Loucy (cell line): ENCODE measurements around the gene UBL4A.
"Not testable (repeated sequence)": the region's sequence is repeated elsewhere in the genome, so short reads cannot be mapped to it uniquely, and the experiment has no call there.

Experiments used
- EZH2phosphoT487 ChIP-seq: fragments of 200-600 bp; IDR thresholded peaks from 2 replicates; pipeline ENCODE4 v1.6.1; 2018; ENCODE audit warnings: antibody characterized with exemption, mild to moderate bottlenecking, moderate library complexity, borderline replicate concordance
- TF ChIP-seq, protein P1 (sequence below): fragments of 200-600 bp; sonication (generic); conservative IDR thresholded peaks from 2 replicates; pipeline ENCODE4 v1.5.1; 2014; ENCODE audit warnings: mild to moderate bottlenecking, antibody characterized with exemption, low read length

- TF ChIP-seq, protein P1, sequence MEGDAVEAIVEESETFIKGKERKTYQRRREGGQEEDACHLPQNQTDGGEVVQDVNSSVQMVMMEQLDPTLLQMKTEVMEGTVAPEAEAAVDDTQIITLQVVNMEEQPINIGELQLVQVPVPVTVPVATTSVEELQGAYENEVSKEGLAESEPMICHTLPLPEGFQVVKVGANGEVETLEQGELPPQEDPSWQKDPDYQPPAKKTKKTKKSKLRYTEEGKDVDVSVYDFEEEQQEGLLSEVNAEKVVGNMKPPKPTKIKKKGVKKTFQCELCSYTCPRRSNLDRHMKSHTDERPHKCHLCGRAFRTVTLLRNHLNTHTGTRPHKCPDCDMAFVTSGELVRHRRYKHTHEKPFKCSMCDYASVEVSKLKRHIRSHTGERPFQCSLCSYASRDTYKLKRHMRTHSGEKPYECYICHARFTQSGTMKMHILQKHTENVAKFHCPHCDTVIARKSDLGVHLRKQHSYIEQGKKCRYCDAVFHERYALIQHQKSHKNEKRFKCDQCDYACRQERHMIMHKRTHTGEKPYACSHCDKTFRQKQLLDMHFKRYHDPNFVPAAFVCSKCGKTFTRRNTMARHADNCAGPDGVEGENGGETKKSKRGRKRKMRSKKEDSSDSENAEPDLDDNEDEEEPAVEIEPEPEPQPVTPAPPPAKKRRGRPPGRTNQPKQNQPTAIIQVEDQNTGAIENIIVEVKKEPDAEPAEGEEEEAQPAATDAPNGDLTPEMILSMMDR = not testable (repeated sequence)
- TF ChIP-seq EZH2phosphoT487 = not testable (repeated sequence)
Observed at GRCh38 chrX:154501423-154501822, 15.0 kb upstream of the UBL4A start.
